Non-pigmented ciliary epithelial cell (primary cell): Measurements from ENCODE around the gene PTP4A1.
"Not testable (repeated sequence)": the region's sequence is repeated elsewhere in the genome, so short reads cannot be mapped to it uniquely, and the experiment has no call there.

ENCODE experiments used
- DNase-seq: peaks from one replicate; pipeline ENCODE4 v3.0.0-alpha.2; 2010; ENCODE audit warnings: low read depth

Gene PTP4A1

DNA sequence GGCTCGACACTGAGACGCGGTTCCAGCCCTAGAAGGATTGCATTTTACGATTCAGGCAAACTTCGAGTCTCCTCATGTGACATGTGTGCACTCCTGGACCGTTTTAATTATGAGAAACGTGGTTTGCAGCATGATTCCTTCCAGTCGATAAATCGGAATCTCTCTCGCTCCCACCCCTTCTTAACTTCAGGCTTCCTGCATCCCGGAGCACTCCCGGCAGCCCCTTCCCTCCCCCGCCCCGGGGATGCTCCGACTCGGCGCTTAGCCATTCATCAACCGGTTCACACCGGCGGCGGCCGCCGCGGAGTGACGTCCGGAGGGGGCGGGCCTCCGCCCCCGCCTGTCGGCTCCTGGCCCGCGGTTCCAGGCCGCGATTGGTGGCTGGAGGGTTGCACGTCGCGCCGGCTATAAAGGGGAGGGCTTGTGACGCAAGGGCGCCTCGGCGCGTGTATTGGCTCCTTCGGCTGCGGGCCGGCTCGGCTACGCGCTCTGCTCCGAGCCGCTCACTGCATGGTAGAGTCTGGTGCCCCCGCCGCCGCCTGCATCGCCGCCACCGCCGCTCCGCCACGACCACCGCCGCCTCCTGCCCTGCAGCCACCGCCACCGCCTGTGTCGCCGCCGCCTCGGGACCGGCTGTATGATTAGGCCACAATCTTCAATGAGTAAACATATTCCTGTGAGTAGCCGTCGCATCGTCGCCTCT, at the start of gene PTP4A1, which contains the start of gene LOC128125822:
Gene PTP4A1, plus strand, starts transcription at position 437 of the 703 bp plus-strand sequence. CDS start 4,401 bp downstream, outside the sequence.
Gene LOC128125822, plus strand, starts transcription at position 437 of the 703 bp plus-strand sequence.
- peak; percentile 87 for DNase-seq

GRCh38 chr6:63522911-63523287, 49.4 kb upstream of the PTP4A1 start:
- not testable (repeated sequence) for DNase-seq

GRCh38 chr6:63523630-63524029, 48.6 kb upstream of the PTP4A1 start:
- DNase-seq, result no peak

GRCh38 chr6:63525186-63525878, 46.9 kb upstream of the PTP4A1 start:
- DNase-seq, result no peak

DNA sequence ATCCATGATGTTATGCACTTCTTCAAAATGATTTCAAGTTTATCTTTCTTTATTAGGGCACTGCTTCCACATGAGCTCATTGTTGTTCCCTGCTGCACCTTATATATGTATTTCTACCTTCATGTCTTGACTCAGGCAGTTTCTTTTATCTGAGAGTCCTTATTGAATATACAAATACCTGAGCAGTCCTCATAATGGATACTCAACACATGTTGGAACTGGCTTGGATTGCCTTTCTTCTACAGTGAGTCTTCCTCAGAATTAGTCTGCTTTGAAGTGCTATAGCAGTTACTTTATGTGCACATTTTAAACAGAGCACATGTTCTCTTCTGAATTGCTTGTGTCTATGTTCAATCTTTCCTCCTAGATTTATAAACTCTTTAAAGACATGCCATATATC, 45.3 kb upstream of the PTP4A1 start:
- no peak for DNase-seq

- peak; percentile 91 for DNase-seq
These were observed 44.4 kb upstream of the PTP4A1 start for GRCh38 chr6:63527658-63528514.

DNA sequence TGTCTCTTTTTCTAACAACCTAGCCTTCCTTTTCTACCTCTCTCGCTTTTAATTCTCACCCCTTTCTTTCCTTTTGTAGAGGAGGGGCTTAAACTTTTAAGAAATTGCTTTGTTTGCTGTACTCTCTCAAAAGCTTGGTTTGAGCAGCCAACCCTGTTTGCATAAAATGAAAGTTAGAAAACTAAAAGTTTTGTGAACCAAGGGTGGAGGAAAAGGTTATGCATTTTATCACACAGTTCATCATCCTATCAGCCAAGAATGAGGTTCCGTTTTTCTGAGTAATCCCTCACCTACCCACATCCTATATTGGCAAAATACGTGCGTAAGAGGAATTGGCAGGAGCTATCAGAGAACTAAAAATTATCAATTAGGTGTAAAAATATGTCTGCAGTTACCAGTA, 42.8 kb upstream of the PTP4A1 start:
- no peak for DNase-seq

DNA sequence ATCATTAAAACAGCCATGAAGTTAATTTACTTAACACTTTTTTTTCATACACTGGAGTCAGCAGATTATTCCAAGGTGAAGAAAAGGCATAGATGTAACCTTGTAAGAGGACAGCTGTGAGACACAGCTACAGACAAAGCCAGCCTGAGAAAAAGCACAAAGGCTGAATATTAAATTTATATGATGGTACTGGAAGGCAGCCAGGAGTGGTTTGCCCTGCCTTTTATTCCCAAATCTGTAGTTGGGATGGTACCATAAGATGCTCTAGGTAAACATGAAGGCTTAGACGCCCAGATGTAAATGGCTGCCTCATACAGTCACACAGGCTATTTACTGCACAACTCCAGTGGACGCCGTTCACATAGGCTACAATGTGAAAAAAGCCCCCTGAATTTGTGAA, 42.1 kb upstream of the PTP4A1 start:
- no peak for DNase-seq

DNA sequence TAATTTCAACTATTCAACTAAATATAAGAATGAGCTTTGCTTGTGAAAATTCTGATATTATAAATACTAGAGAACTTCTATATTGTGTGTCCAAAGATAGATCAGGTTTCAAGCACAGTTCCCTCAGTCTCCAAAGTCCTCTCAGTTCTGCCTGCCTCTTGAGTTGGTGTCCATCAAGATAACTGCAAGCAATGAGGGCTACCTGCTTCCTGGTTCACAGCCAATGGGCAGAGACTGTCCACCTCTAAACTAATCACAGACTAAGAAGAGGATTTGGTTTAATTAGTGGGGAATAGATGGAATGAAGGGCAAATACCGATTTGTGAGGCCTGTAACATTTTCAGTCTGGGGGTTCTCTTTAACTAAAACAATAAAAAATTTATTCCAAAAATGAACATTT, 41.3 kb upstream of the PTP4A1 start:
- no peak for DNase-seq

DNA sequence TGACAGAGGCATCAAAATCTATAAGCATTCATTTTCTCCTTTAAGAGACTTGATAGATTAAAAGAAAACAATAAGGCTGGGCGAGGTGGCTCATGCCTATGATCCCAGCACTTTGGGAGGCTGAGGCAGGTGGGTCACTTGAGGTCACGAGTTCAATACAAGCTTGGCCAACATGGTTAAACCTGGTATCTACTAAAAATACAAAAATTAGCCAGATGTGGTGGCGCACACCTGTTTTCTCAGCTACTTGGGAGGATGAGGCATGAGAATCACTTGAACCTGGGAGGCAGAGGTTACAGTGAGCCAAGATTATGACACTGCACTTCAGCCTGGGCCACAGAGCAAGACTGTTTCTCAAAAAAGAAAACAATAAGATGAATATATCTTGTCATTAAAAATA, 39.3 kb upstream of the PTP4A1 start:
- DNase-seq, result no peak

DNA sequence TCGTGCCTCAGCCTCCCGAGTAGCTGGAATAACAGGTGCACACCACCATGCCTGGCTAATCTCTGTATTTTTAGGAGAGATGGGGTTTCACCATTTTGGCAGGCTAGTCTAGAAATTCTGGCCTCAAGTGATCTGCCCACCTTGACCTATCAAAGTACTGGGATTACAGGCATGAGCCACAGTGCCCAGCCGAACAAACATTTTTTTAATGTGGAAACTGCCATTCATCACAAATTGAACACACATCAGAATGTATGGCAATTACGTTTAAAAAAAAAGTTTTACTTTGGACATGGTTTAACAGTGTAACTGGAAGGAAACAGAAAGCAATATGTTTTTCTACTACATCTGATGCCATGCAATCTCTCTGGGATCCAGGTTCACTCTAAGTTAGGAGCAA, 38.3 kb upstream of the PTP4A1 start:
- DNase-seq, result no peak

DNA sequence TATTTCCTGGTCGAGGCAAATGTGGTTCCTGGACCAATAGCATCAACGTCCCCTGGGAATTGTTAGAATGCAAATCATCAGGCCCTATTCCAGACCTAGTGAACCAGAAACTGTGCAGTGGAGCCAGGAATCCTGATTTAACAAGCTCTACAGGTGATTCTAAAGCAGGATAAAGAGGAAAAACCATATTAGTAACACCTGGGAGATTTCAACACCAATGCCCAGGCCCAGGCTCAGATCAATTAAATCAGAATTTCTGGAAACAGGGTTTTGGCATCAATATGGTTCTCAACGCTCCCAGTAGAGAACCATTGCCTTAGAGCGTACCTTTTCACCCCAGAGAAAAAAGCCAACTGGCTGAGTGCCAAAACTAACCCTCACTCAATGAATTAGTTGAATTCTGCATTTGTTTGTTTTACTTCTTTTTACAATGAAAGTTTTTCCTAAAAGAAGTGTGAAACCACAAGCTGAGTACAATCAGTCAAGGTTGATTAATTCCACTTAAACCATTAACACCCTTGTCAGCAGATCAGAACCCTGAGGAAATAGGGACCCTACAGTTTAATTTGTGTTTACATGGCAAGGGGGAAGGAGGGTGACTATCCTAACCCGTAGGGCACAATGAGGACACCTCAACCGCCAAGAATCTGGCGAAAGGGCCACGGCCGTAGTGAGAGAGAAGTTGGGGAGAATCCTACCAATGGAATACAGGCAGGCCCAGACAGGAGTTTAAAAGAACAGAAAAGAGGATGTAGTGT, 34.9 kb upstream of the PTP4A1 start:
- no peak for DNase-seq

DNA sequence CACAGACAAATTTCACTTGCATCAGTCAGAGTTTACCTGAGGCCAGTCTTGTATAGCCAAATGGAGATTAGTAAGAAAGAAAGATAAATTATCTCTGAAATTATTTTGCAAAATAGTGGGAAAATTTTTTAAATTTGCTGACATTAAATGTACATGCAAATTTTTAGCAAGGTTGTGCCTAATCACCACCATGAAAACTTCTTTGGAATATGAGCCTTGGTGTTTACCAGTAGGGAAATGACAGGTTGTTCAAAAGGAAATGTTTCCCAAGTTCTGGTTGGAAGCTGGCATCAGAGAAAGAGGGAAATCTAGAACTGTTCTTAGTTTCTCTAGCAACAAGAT, 34.4 kb upstream of the PTP4A1 start:
- no peak for DNase-seq

GRCh38 chr6:63538550-63538949, 33.7 kb upstream of the PTP4A1 start:
- no peak for DNase-seq

DNA sequence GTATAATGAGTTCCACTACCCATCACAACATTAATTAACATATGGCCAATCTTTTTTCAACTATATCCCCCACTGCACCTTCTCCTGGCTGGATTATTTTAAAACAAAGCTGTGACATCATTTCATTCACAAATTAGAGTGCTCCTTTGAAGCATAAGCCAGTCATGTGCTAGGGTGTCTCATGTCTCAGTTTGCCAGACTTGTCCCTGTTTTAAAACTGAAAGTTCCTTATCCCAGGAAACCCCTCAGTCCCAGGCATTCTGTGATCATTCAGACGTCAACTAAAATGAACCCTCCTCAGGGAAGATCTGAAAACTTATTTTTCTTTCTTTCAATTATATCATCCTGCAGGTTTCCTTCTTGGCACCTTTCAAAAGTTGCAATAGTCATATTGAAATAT, 29.3 kb upstream of the PTP4A1 start:
- no peak for DNase-seq

- no peak for DNase-seq
These were observed 28.3 kb upstream of the PTP4A1 start for GRCh38 chr6:63543982-63544381.

DNA sequence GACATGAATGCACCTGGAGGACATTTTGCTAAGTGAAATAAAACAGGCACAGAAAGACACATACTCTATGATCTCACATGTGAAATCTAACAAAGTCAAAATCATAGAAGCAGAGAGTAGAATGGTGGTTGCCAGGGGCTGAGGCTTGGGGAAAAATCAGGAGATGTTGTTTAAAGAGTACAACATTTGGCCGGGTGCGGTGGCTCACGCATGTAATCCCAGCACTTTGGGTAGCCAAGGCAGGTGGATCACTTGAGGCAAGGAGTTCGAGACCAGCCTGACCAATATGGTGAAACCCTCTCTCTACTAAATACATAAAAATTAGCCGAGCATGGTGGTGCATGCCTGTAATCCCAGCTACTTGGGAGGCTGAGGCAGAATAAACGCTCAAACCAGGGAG, 26.0 kb upstream of the PTP4A1 start:
- no peak for DNase-seq

DNA sequence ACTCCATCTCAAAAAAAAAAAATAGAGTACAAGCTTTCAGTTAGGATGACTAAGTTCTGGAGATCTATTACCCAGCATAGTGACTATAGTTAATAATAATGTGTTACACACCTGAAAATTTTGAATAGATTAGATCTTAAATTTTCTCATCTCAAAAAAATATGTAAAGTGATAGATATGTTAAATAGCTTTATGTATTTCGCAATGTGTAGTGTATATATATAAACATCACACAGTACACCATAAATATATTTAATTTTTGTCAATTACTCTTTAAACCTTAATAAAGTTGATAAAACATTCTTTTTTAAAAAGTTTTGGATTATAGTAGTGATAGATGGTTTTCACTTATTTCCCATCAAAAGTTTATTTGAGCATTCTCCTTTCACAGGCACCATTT, 25.6 kb upstream of the PTP4A1 start:
- no peak for DNase-seq

DNA sequence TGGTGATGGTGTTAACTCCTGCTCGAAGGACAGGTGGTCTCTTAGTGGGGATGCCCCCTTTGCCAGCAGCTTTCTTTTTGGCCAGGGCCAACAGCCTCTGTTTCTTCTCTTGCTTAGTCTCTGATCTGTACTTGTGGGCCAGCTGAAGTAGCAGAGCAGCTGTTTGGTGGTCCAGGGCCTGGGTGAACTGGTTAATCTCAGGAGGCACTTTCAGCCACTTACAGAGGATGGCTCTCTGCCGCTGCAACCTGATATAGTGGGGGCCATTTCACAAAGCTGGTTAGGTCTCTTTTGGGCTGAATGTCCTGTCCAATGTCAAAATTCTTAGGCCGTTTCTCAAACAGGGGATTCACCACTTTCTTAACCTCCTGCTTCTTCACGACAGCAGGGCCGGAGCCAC, 23.2 kb upstream of the PTP4A1 start:
- DNase-seq, result no peak

DNA sequence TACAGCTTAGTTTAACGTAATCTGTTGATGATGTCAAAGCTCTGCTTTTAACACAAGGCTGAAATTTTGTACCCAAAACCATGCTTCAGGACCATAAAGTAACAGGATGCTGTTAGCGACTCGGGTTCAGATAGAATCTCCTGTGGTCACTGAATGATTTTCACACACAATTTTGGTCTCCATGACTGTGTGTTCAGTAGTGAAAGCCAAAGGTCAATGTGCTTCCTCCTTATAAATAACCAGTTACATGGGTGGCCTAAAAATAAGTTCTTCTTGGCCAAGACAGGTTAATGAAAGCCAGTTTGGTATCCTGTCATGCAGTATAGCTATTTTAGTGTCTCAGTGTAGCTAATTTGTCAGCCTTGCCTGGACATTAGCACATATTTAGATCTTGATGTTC, 19.1 kb upstream of the PTP4A1 start:
- no peak for DNase-seq

DNA sequence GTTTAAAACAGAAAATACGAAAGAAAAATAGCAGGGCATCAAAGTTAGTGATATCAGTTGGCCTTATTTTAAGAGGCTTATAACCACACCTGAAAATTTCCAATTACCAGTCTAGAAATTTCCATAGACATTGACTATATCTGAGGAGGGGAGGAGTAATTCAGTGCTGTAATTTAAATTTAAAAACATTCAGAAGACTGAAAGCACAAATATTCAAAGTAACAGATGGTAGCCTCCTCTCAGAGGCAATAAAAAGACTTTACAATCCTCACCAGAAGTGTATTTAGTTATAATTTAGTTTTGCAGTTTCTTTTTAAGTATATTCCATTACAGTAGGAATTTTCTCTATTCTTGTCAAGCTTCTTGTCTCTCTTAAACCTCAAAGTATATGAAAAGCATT, 18.4 kb upstream of the PTP4A1 start:
- no peak for DNase-seq

DNA sequence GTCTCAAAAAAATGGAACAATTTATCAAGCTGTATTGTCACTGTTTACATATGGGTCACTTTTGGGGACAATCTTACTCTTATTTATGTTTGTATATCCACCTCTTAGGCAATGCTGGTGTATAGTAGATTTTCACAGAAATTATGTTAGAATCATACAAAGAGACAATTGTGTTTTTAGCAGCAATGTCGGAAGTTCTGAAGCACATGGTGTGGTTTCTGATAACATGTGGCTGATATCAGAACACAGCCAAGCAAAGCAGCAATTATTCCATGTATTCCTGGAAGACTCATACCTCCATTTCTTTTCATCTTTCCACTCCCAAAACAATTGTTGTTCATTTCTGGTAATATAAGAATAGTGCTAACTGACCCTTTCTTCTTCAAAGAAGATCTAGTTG, 17.5 kb upstream of the PTP4A1 start:
- no peak for DNase-seq
